ENCODE measurements around the gene MYO10.

GRCh38 chr5:16687898-16688297, 248.2 kb downstream of the MYO10 start:
- TF ChIP-seq EZH2 (IDR thresholded peaks at IDR 0.05; ENCODE audit: borderline replicate concordance): no peak
- no peak for TF ChIP-seq CTCF (IDR thresholded peaks at IDR 0.05; ENCODE audit: poor library complexity)
- no peak for TF ChIP-seq EZH2phosphoT487 (IDR thresholded peaks at IDR 0.05; ENCODE audit: low read depth, severe bottlenecking, unreplicated experiment)
